Stimulated activated CD8-positive, alpha-beta memory T cell treated with anti-CD3 and anti-CD28 coated beads, Interleukin-12 subunit alpha, Interleukin-12 subunit beta, amount 100 ng/mL, for 4 hours (primary cell): Measurements from ENCODE around the gene FLNB.
"Not testable (repeated sequence)": the region's sequence is repeated elsewhere in the genome, so short reads cannot be mapped to it uniquely, and the experiment has no call there.

Source experiments
- DNase-seq: peaks from one replicate; pipeline ENCODE4 v3.0.0-alpha.2; 2020; ENCODE audit warnings: low read depth

Gene FLNB

GRCh38 chr3:57982561-57983243, 25.5 kb upstream of the FLNB start:
- no peak for DNase-seq

GRCh38 chr3:57983734-57984518, 24.3 kb upstream of the FLNB start:
- DNase-seq, result peak; percentile 11

GRCh38 chr3:57985176-57985983, 22.8 kb upstream of the FLNB start:
- DNase-seq, result no peak

GRCh38 chr3:57985984-57986246, 22.3 kb upstream of the FLNB start:
- no peak for DNase-seq

GRCh38 chr3:57986261-57986660, 22.0 kb upstream of the FLNB start:
- no peak for DNase-seq

GRCh38 chr3:57989198-57989597, 19.0 kb upstream of the FLNB start:
- DNase-seq, result not testable (repeated sequence)

- DNase-seq, result no peak
Measured at GRCh38 chr3:57989646-57990045, 18.6 kb upstream of the FLNB start.

- no peak for DNase-seq
Measured at GRCh38 chr3:57992452-57993213, 15.6 kb upstream of the FLNB start.

- no peak for DNase-seq
Measured at GRCh38 chr3:57998366-57999283, 9.6 kb upstream of the FLNB start.

GRCh38 chr3:57999417-58000115, 8.7 kb upstream of the FLNB start:
- no peak for DNase-seq

- DNase-seq, result no peak
Measured at GRCh38 chr3:58000306-58001085, 7.7 kb upstream of the FLNB start.

GRCh38 chr3:58001086-58001467, 7.1 kb upstream of the FLNB start:
- no peak for DNase-seq

- no peak for DNase-seq
Measured at GRCh38 chr3:58001979-58002378, 6.2 kb upstream of the FLNB start.

- DNase-seq, result no peak
Measured at GRCh38 chr3:58003093-58003492, 5.1 kb upstream of the FLNB start.

- DNase-seq, result no peak
Measured at GRCh38 chr3:58004973-58005372, 3.2 kb upstream of the FLNB start.

GRCh38 chr3:58005669-58006068, 2.6 kb upstream of the FLNB start:
- DNase-seq, result no peak

- DNase-seq, result no peak
Measured at GRCh38 chr3:58006661-58007060, 1.6 kb upstream of the FLNB start.

GRCh38 chr3:58009026-58009748, 965 bp downstream of the FLNB start:
- no peak for DNase-seq
